ENCODE data around the gene IQGAP3.

Gene IQGAP3

GRCh38 chr1:156515956-156516355 is 56.4 kb downstream of the IQGAP3 start:
- ChIA-PET CTCF (interaction anchor here (1.4 kb wide), 1 partner anchor 10 kb away, joined by 4 read pairs; no protein-coding TSS in a partner anchor), POLR2A (no interaction called here)
- no peak for TF ChIP-seq CTCF (IDR thresholded peaks at IDR 0.05; ENCODE audit: insufficient read depth, low read length, missing control alignments)
- no peak overlapping the region for H3K4me3 ChIP-seq (ENCODE audit: low read depth, low read length)
- DNase-seq (ENCODE audit: low read depth, low spot score): no peak

DNA sequence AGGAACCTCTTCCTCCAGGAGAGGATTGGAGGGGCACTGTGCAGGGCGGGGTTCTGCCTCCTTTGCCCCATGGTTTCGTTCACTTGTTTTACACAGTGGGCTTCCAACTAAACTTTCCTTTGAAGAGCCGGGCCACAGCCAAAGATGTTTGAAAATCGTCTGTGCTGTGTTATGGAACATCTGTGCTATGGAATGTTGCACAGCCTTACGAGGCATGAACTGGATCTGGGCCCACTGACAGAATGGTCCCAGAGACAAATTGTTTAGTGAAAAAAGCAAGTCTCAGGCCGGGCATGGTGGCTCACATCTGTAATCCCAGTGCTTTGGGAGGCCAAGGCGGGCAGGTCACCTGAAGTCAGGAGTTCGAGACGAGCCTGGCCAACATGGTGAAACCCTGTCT is 59.2 kb downstream of the IQGAP3 start:
- TF ChIP-seq CTCF (IDR thresholded peaks at IDR 0.05; ENCODE audit: insufficient read depth, low read length, missing control alignments): no peak
- H3K4me3 ChIP-seq (ENCODE audit: low read depth, low read length): no peak overlapping the region
- ChIA-PET CTCF (interaction anchor here (0.8 kb wide), 1 partner anchor 18 kb away, joined by 3 read pairs; no protein-coding TSS in a partner anchor), POLR2A (no interaction called here)
- no peak for DNase-seq (ENCODE audit: low read depth, low spot score)

- ChIA-PET CTCF (interaction anchor here (1.6 kb wide), 2 partner anchors 56 to 66 kb away, joined by 3 read pairs; no protein-coding TSS in a partner anchor), POLR2A (no interaction called here)
- DNase-seq (ENCODE audit: low read depth, low spot score): no peak
- TF ChIP-seq CTCF (IDR thresholded peaks at IDR 0.05; ENCODE audit: insufficient read depth, low read length, missing control alignments): no peak
- no peak overlapping the region for H3K4me3 ChIP-seq (ENCODE audit: low read depth, low read length)
Observed at GRCh38 chr1:156511644-156512043, 60.7 kb downstream of the IQGAP3 start.

DNA sequence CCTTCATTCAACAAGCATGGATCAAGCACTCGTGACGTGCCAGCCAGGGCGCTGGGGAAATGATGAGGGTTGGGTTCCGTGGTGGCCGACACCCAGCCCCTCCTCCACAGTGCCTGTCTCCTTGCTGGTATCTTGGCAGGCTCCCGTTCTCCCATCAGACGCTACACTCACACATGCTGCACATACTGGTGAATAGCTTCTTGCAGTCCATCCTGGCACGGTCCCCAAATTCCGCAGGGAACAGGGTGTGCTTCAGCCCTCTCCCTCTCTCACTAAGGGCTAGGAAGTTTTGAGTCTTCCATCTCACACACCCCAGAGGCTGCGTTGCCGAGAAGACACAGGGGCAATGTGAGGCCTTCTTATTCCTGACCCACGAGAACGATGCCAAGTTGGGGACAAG is 61.7 kb downstream of the IQGAP3 start:
- ChIA-PET CTCF (interaction anchor here (1.1 to 1.6 kb wide), 4 partner anchors 9 to 125 kb away, joined by 3 read pairs; no protein-coding TSS in a partner anchor), POLR2A (no interaction called here)
- no peak overlapping the region for H3K4me3 ChIP-seq (ENCODE audit: low read depth, low read length)
- no peak for TF ChIP-seq CTCF (IDR thresholded peaks at IDR 0.05; ENCODE audit: insufficient read depth, low read length, missing control alignments)
- peak; percentile 74 for DNase-seq (ENCODE audit: low read depth, low spot score)

DNA sequence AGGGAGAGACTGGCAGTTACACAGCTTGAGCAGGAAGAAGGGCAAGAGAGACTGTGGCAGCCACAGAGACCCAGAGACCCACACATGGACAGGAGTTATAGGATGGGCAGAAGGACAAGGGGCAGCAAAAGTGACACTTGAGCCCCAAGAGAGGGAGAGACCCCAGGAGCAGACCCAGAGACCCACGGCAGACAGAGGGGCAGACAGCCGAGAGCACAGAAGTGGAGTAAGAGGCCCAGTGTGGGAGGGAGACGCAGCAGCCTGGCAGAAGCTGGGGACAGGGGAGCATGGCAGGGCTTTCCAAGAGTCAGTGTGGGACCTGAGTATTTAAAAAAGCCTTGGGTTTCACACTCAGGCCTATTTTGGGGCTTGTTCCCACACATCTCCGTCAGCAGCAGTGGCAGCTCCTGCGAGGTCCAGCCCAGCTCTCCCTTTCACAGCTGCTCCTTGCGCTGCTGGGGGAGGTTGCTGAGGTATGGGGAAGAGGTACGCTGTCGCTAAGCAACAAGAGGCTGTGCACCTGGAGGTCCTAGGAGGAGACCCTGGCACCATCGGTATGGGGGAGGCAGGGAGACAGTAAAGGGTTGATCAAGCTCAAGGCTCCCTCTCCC is 62.8 kb downstream of the IQGAP3 start:
- DNase-seq (ENCODE audit: low read depth, low spot score): no peak
- CTCF ChIA-PET: interaction anchor here (1.1 to 1.9 kb wide), 3 partner anchors 29 to 124 kb away, joined by 3 to 5 read pairs (median 4); no protein-coding TSS in a partner anchor
- POLR2A ChIA-PET: interaction anchor here (0.9 kb wide), 1 partner anchor 9 kb away, joined by 3 read pairs; the partner anchor contains the start of gene MEF2D
- no peak overlapping the region for H3K4me3 ChIP-seq (ENCODE audit: low read depth, low read length)
- TF ChIP-seq CTCF (IDR thresholded peaks at IDR 0.05; ENCODE audit: insufficient read depth, low read length, missing control alignments): no peak

DNA sequence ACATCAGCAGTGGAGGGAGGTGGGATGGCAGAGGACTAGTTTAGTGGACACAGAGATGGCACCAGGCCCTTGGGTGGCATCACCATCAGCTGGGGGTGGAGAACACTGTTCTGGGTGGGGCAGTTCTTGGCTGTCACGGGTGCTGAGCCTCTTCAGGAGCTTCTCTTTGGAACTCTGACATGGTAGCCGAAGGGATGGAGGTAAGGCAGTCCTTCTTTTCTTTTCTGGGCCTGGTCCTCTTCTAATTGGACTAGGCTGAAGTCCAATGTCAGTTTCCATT is 63.5 kb downstream of the IQGAP3 start:
- no peak for DNase-seq (ENCODE audit: low read depth, low spot score)
- TF ChIP-seq CTCF (IDR thresholded peaks at IDR 0.05; ENCODE audit: insufficient read depth, low read length, missing control alignments): no peak
- ChIA-PET CTCF (interaction anchor here (0.8 to 1.9 kb wide), 6 partner anchors 17 to 123 kb away, joined by 3 to 6 read pairs (median 4); no protein-coding TSS in a partner anchor), POLR2A (no interaction called here)
- H3K4me3 ChIP-seq (ENCODE audit: low read depth, low read length): no peak overlapping the region
